Measurements from ENCODE around the gene DDI1.

The DDI1 gene

DNA sequence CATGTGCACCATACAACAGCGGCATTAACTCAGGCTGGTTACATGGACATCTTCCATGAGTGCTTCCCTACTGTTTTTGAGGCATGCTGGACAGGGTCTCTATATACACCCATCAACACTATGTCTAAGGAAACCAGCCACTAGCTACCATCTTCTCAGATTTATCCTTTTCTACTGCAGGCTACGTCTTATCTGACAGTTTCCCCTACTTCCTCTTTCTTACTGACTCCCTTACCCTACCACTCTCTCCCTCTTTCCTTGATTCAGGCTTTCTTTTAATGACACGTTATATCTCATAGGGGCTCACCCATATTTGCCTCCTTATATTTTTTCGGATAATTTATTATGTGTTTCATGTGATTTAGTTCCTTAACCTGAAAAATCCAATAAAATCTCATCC lies 41.8 kb downstream of the DDI1 start:
- DNase-seq (ENCODE audit: low spot score): no peak

DNA sequence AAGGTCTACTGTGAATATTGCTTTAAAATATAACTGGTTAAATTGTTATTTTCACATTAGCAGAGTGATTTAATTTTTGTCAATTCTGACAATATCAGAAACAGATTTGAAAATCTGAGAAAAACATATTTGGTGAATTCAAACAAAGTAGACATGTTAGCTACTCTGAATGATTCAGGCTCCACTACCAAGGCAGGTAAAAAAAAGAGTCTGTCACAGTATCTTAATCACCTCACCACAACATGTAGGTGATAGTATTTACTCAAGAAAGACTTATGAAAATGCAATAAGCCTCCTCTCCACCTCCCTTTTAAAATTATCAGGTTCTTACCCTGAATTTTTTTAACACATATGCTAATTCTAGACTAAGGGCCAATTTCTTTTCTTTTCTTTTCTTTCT lies 42.6 kb downstream of the DDI1 start:
- DNase-seq (ENCODE audit: low spot score): no peak

DNA sequence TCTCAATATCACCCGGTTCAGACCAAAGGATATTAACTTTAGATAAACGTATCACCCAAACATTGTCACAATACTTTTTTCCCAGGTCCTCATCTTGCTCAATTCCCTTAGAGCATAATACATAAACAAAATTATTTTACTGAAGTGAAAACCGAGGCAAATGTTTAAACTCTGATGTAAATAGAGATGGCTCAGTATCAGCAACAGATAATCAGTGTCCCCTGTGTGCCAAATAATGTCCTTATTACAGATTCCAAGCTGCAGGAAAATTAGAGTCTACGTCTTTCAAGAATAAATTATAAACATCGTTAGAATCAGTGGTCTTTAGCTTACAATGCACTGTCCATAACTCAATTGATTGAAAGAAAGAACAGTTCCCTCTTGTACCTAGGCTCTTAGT lies 50.2 kb downstream of the DDI1 start:
- no peak for DNase-seq (ENCODE audit: low spot score)

Data from hematopoietic multipotent progenitor cell treated with erythropoietin and hydrocortisone succinate and interleukin-3 and kit ligand, for 15 days (in vitro differentiated cells).